WTC11 (cell line): ENCODE data around the gene NOP14. TPM values are rescaled to one million over a fixed set of nuclear protein-coding genes. Genes with fewer than 3 reads are reported as not detected.
A peak's percentile ranks its signal among the peaks of the same experiment; 100 is the strongest.

Experiments
- ATAC-seq: fragments of 200-7000 bp; cut with Tn5 transposase; 2 replicates; pipeline ENCODE4 v1.10.0; 2021; ENCODE audit warnings: mild to moderate bottlenecking, moderate library complexity
- CTCF ChIA-PET: fragments of 300-600 bp; sonication (Branson Sonifier 250); formaldehyde crosslinking; loops from one replicate; lab custom pipeline; 2021; ENCODE audit warnings: antibody characterized with exemption; lab: Charles Lee
- POLR2A ChIA-PET: fragments of 350-600 bp; sonication (Branson Sonifier 250); formaldehyde crosslinking; loops from one replicate; lab custom pipeline; 2021; ENCODE audit warnings: antibody characterized with exemption; lab: Charles Lee
- DNase-seq: peaks from one replicate; pipeline ENCODE4 v3.0.0; 2021; ENCODE audit warnings: low spot score
- H3K27ac Mint-ChIP-seq: 2 replicates; pipeline ENCODE4 v1.8.0; 2021; ENCODE audit warnings: mixed read lengths
- H3K27me3 Mint-ChIP-seq: 2 replicates; pipeline ENCODE4 v1.8.0; 2021; ENCODE audit warnings: low read depth, mild to moderate bottlenecking, moderate library complexity, mixed read lengths
- H3K36me3 Mint-ChIP-seq: 2 replicates; pipeline ENCODE4 v1.8.0; 2021; ENCODE audit warnings: mixed read lengths
- H3K4me1 Mint-ChIP-seq: 2 replicates; pipeline ENCODE4 v1.8.0; 2022; ENCODE audit warnings: mixed read lengths
- H3K4me3 Mint-ChIP-seq: 2 replicates; pipeline ENCODE4 v1.8.0; 2021; ENCODE audit warnings: mild to moderate bottlenecking, moderate library complexity, mixed read lengths
- H3K9me3 Mint-ChIP-seq: 2 replicates; pipeline ENCODE4 v1.8.0; 2021; ENCODE audit warnings: mixed read lengths
- ATF1 ChIP-seq: sonication (generic); formaldehyde crosslinking; IDR thresholded peaks from 2 replicates; pipeline ENCODE4 v1.8.1; 2023; ENCODE audit warnings: mild to moderate bottlenecking, moderate library complexity, missing genetic modification reagents
- CBFB ChIP-seq: sonication (generic); formaldehyde crosslinking; IDR thresholded peaks from 2 replicates; pipeline ENCODE4 v1.8.1; 2022; ENCODE audit warnings: mild to moderate bottlenecking, low read depth, missing genetic modification reagents
- CREB1 ChIP-seq: sonication (generic); formaldehyde crosslinking; IDR thresholded peaks from 2 replicates; pipeline ENCODE4 v1.8.0; 2023; ENCODE audit warnings: mild to moderate bottlenecking, missing genetic modification reagents
- ETV6 ChIP-seq: sonication (generic); formaldehyde crosslinking; IDR thresholded peaks from 2 replicates; pipeline ENCODE4 v1.8.1; 2022; ENCODE audit warnings: mild to moderate bottlenecking, missing genetic modification reagents
- FOXJ3 ChIP-seq: sonication (generic); formaldehyde crosslinking; IDR thresholded peaks from 2 replicates; pipeline ENCODE4 v1.9.0; 2021; ENCODE audit warnings: missing genetic modification reagents, mild to moderate bottlenecking, borderline replicate concordance
- JAZF1 ChIP-seq: fragments of 250-450 bp; sonication (Bioruptor Pico); IDR thresholded peaks from 2 replicates; pipeline ENCODE4 v1.9.0; 2021; ENCODE audit warnings: moderate library complexity, mild to moderate bottlenecking, inconsistent platforms
- JUN ChIP-seq: sonication (generic); formaldehyde crosslinking; IDR thresholded peaks from 2 replicates; pipeline ENCODE4 v1.8.0; 2023; ENCODE audit warnings: mild to moderate bottlenecking, missing genetic modification reagents
- MXD4 ChIP-seq: fragments of 250-450 bp; sonication (Bioruptor Pico); IDR thresholded peaks from 2 replicates; pipeline ENCODE4 v1.8.0; 2021; ENCODE audit warnings: mild to moderate bottlenecking, moderate library complexity, borderline replicate concordance
- MYBL2 ChIP-seq: sonication (generic); formaldehyde crosslinking; IDR thresholded peaks from 2 replicates; pipeline ENCODE4 v1.8.1; 2023; ENCODE audit warnings: mild to moderate bottlenecking, moderate library complexity, missing genetic modification reagents
- RELA ChIP-seq: sonication (generic); formaldehyde crosslinking; IDR thresholded peaks from 2 replicates; pipeline ENCODE4 v1.8.1; 2022; ENCODE audit warnings: missing genetic modification reagents, mild to moderate bottlenecking, borderline replicate concordance
- TCF7 ChIP-seq: sonication (generic); formaldehyde crosslinking; IDR thresholded peaks from 2 replicates; pipeline ENCODE4 v1.8.0; 2022; ENCODE audit warnings: mild to moderate bottlenecking, low read depth, missing genetic modification reagents, moderate library complexity
- TP53 ChIP-seq: sonication (generic); formaldehyde crosslinking; IDR thresholded peaks from 2 replicates; pipeline ENCODE4 v1.8.1; 2023; ENCODE audit warnings: mild to moderate bottlenecking, missing genetic modification reagents
- ZNF138 ChIP-seq: sonication (generic); formaldehyde crosslinking; conservative IDR thresholded peaks from 2 replicates; pipeline ENCODE4 v1.8.1; 2022; ENCODE audit warnings: mild to moderate bottlenecking, moderate library complexity, missing genetic modification reagents
- ZNF219 ChIP-seq: sonication (generic); formaldehyde crosslinking; IDR thresholded peaks from 2 replicates; pipeline ENCODE4 v1.8.0; 2023; ENCODE audit warnings: missing genetic modification reagents, mild to moderate bottlenecking, borderline replicate concordance
- ZNF317 ChIP-seq: sonication (generic); formaldehyde crosslinking; IDR thresholded peaks from 2 replicates; pipeline ENCODE4 v1.8.1; 2023; ENCODE audit warnings: low read depth, mild to moderate bottlenecking, moderate library complexity, missing genetic modification reagents, borderline replicate concordance
- ZNF423 ChIP-seq: fragments of 250-450 bp; sonication (Bioruptor Pico); IDR thresholded peaks from 2 replicates; pipeline ENCODE4 v2.1.2; 2022; ENCODE audit warnings: mild to moderate bottlenecking, moderate library complexity
- total RNA-seq: library from RNA; stranded (reverse); gene quantifications from 3 replicates; pipeline ENCODE4 v1.2.3, GENCODE V29; 2021
- TF ChIP-seq, protein P1 (sequence below): sonication (generic); formaldehyde crosslinking; IDR thresholded peaks from 2 replicates; pipeline ENCODE4 v1.8.0; 2022; ENCODE audit warnings: mild to moderate bottlenecking, missing genetic modification reagents
- TF ChIP-seq, protein P2 (sequence below): fragments of 250-450 bp; sonication (Bioruptor Pico); IDR thresholded peaks from 2 replicates; pipeline ENCODE4 v1.9.0; 2021; ENCODE audit warnings: mild to moderate bottlenecking
- TF ChIP-seq, protein P3 (sequence below): sonication (generic); formaldehyde crosslinking; IDR thresholded peaks from 2 replicates; pipeline ENCODE4 v1.8.0; 2023; ENCODE audit warnings: missing genetic modification reagents, mild to moderate bottlenecking, borderline replicate concordance
- TF ChIP-seq, protein P4 (sequence below): sonication (generic); formaldehyde crosslinking; IDR thresholded peaks from 2 replicates; pipeline ENCODE4 v1.8.1; 2023; ENCODE audit warnings: mild to moderate bottlenecking, missing genetic modification reagents, moderate library complexity
- TF ChIP-seq, protein P5 (sequence below): sonication (generic); formaldehyde crosslinking; IDR thresholded peaks from 2 replicates; pipeline ENCODE4 v1.8.1; 2022; ENCODE audit warnings: mild to moderate bottlenecking, moderate library complexity, missing genetic modification reagents
- TF ChIP-seq, protein P6 (sequence below): sonication (generic); formaldehyde crosslinking; IDR thresholded peaks from 2 replicates; pipeline ENCODE4 v1.8.0; 2022; ENCODE audit warnings: mild to moderate bottlenecking, missing genetic modification reagents
- TF ChIP-seq, protein P7 (sequence below): sonication (generic); formaldehyde crosslinking; IDR thresholded peaks from 2 replicates; pipeline ENCODE4 v1.8.0; 2022; ENCODE audit warnings: mild to moderate bottlenecking, missing genetic modification reagents

Gene NOP14
- total RNA-seq, 1 experiment from 2014 or later = 39.1 TPM

DNA sequence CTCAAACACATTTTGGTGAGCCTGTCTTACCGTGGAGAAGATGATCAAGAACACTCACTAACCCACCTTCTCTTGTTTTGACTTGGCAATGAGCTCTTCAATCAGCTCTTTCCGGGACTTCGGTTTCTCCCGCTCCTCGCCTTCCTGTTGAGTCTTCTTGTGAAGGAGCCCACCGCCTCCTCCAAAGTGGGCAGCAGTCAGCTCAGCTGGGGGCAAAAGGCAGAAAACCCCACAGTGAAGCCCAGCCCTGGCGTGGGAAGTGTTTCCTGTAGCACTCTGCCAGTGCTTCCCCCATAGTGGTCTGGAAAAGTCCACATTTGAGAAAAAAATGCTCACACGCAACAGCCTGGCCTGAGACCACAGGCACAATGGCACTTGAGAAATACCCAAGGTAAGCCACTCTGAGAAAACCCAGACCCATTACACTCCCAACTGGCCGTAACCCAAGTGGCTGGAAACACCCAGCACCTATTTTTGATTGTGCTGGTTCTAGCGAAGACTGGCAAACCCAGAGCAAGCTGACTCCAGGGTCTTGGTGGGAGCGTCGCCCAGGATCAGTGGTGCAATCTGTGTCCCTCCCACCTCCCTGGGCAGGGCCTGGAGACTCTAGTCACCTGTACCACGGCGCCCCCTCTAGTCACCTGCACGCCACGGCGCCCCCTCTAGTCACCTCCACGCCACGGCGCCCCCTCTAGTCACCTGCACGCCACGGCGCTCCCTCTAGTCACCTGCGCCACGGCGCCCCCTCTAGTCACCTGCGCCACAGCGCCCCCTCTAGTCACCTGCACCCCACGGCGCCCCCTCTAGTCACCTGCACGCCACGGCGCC is 8.6 kb downstream of the NOP14 start:
- H3K27ac Mint-ChIP-seq = no peak overlapping the region
- ChIA-PET POLR2A (interaction anchor here (1.3 kb wide), 1 partner anchor 12 kb away, joined by 3 read pairs; no protein-coding TSS in a partner anchor), CTCF (interaction anchor here (1.2 to 1.6 kb wide), 6 partner anchors 9 to 223 kb away, joined by 3 to 11 read pairs (median 6); partner anchors contain the start of genes GRK4, NOP14 and TNIP2)
- no peak overlapping the region for H3K4me3 Mint-ChIP-seq
- H3K27me3 Mint-ChIP-seq = no peaks in the 10 kb centered on the region
- peak; percentile 89 for ATAC-seq
- H3K4me1 Mint-ChIP-seq = peaks cover 7% of the 10 kb centered on the region
- H3K36me3 Mint-ChIP-seq = peaks cover 92% of the 10 kb centered on the region
- peak; percentile 75 for DNase-seq
- H3K9me3 Mint-ChIP-seq = peaks cover 29% of the 10 kb centered on the region
- TF ChIP-seq JAZF1 (CRISPR knock-in tag) = no peak
- TF ChIP-seq ATF1 (CRISPR knock-in tag) = no peak
- no peak for TF ChIP-seq MXD4 (CRISPR knock-in tag)
- TF ChIP-seq TCF7 (CRISPR knock-in tag) = no peak
- TF ChIP-seq, protein P1, sequence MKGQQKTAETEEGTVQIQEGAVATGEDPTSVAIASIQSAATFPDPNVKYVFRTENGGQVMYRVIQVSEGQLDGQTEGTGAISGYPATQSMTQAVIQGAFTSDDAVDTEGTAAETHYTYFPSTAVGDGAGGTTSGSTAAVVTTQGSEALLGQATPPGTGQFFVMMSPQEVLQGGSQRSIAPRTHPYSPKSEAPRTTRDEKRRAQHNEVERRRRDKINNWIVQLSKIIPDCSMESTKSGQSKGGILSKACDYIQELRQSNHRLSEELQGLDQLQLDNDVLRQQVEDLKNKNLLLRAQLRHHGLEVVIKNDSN = 0 out of 2 replicates have a peak, but pooled peaks have one; percentile 36
- TF ChIP-seq, protein P2, sequence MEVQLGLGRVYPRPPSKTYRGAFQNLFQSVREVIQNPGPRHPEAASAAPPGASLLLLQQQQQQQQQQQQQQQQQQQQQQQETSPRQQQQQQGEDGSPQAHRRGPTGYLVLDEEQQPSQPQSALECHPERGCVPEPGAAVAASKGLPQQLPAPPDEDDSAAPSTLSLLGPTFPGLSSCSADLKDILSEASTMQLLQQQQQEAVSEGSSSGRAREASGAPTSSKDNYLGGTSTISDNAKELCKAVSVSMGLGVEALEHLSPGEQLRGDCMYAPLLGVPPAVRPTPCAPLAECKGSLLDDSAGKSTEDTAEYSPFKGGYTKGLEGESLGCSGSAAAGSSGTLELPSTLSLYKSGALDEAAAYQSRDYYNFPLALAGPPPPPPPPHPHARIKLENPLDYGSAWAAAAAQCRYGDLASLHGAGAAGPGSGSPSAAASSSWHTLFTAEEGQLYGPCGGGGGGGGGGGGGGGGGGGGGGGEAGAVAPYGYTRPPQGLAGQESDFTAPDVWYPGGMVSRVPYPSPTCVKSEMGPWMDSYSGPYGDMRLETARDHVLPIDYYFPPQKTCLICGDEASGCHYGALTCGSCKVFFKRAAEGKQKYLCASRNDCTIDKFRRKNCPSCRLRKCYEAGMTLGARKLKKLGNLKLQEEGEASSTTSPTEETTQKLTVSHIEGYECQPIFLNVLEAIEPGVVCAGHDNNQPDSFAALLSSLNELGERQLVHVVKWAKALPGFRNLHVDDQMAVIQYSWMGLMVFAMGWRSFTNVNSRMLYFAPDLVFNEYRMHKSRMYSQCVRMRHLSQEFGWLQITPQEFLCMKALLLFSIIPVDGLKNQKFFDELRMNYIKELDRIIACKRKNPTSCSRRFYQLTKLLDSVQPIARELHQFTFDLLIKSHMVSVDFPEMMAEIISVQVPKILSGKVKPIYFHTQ = no peak
- TF ChIP-seq ZNF423 (CRISPR knock-in tag) = no peak
- no peak for TF ChIP-seq ZNF317 (CRISPR knock-in tag)
- no peak for TF ChIP-seq ZNF138 (CRISPR knock-in tag)
- no peak for TF ChIP-seq CREB1 (CRISPR knock-in tag)
- no peak for TF ChIP-seq ETV6 (CRISPR knock-in tag)
- TF ChIP-seq TP53 (CRISPR knock-in tag) = no peak
- no peak for TF ChIP-seq MYBL2 (CRISPR knock-in tag)
- TF ChIP-seq, protein P3, sequence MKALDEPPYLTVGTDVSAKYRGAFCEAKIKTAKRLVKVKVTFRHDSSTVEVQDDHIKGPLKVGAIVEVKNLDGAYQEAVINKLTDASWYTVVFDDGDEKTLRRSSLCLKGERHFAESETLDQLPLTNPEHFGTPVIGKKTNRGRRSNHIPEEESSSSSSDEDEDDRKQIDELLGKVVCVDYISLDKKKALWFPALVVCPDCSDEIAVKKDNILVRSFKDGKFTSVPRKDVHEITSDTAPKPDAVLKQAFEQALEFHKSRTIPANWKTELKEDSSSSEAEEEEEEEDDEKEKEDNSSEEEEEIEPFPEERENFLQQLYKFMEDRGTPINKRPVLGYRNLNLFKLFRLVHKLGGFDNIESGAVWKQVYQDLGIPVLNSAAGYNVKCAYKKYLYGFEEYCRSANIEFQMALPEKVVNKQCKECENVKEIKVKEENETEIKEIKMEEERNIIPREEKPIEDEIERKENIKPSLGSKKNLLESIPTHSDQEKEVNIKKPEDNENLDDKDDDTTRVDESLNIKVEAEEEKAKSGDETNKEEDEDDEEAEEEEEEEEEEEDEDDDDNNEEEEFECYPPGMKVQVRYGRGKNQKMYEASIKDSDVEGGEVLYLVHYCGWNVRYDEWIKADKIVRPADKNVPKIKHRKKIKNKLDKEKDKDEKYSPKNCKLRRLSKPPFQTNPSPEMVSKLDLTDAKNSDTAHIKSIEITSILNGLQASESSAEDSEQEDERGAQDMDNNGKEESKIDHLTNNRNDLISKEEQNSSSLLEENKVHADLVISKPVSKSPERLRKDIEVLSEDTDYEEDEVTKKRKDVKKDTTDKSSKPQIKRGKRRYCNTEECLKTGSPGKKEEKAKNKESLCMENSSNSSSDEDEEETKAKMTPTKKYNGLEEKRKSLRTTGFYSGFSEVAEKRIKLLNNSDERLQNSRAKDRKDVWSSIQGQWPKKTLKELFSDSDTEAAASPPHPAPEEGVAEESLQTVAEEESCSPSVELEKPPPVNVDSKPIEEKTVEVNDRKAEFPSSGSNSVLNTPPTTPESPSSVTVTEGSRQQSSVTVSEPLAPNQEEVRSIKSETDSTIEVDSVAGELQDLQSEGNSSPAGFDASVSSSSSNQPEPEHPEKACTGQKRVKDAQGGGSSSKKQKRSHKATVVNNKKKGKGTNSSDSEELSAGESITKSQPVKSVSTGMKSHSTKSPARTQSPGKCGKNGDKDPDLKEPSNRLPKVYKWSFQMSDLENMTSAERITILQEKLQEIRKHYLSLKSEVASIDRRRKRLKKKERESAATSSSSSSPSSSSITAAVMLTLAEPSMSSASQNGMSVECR (CRISPR knock-in tag) = no peak
- TF ChIP-seq FOXJ3 (CRISPR knock-in tag) = no peak
- no peak for TF ChIP-seq CBFB (CRISPR knock-in tag)
- no peak for TF ChIP-seq RELA (CRISPR knock-in tag)
- TF ChIP-seq ZNF219 (CRISPR knock-in tag) = no peak
- TF ChIP-seq, protein P4, sequence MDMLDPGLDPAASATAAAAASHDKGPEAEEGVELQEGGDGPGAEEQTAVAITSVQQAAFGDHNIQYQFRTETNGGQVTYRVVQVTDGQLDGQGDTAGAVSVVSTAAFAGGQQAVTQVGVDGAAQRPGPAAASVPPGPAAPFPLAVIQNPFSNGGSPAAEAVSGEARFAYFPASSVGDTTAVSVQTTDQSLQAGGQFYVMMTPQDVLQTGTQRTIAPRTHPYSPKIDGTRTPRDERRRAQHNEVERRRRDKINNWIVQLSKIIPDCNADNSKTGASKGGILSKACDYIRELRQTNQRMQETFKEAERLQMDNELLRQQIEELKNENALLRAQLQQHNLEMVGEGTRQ (CRISPR knock-in tag) = peak; percentile 16; the same call in 1 of the 2 replicates
- TF ChIP-seq, protein P5, sequence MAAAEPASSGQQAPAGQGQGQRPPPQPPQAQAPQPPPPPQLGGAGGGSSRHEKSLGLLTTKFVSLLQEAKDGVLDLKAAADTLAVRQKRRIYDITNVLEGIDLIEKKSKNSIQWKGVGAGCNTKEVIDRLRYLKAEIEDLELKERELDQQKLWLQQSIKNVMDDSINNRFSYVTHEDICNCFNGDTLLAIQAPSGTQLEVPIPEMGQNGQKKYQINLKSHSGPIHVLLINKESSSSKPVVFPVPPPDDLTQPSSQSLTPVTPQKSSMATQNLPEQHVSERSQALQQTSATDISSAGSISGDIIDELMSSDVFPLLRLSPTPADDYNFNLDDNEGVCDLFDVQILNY (CRISPR knock-in tag) = no peak
- TF ChIP-seq JUN = 0 out of 2 replicates have a peak, but pooled peaks have one; percentile 19
- TF ChIP-seq, protein P6, sequence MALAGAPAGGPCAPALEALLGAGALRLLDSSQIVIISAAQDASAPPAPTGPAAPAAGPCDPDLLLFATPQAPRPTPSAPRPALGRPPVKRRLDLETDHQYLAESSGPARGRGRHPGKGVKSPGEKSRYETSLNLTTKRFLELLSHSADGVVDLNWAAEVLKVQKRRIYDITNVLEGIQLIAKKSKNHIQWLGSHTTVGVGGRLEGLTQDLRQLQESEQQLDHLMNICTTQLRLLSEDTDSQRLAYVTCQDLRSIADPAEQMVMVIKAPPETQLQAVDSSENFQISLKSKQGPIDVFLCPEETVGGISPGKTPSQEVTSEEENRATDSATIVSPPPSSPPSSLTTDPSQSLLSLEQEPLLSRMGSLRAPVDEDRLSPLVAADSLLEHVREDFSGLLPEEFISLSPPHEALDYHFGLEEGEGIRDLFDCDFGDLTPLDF (CRISPR knock-in tag) = no peak
- TF ChIP-seq, protein P7, sequence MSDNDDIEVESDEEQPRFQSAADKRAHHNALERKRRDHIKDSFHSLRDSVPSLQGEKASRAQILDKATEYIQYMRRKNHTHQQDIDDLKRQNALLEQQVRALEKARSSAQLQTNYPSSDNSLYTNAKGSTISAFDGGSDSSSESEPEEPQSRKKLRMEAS (CRISPR knock-in tag) = no peak
